Measurements from ENCODE around the gene AGBL4. TPM values are rescaled to one million over a fixed set of nuclear protein-coding genes. Genes with fewer than 3 reads are reported as not detected.

Gene AGBL4
- total RNA-seq, 6 experiments from 2014 or later = 0.06 to 1.8 (median 0.93) TPM

DNA sequence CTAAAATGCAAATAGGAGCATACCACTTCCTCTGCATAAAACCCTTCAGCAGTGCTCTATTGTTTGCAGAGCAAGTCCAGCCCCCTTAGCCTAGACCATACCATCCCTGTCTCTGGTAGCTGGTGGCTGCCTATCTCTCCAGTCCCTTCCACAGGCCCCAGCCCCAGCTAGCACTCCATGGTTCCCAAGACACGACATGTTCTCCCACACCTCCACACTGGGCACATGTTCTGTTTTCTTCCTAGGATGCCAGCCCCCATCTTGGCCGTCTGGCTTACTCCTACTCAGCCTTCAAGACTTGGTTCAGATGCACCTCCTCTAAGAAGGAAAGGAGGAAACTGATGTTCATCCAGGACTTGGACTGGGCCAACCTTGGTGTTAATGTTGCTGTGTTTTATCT is 1355.4 kb downstream of the AGBL4 start:
- no peak for ATAC-seq
- intact Hi-C loops (cut with DNase I) = no loop called here
- 59% methylated on average over 2 of the region's 2 CpGs for WGBS (ENCODE audit: insufficient coverage, low coverage, low lambda C conversion rate, missing lambda C conversion rate)
- H3K27ac ChIP-seq = no peak overlapping the region
- no peak overlapping the region for H3K4me3 ChIP-seq
- no peaks in the 10 kb centered on the region for H3K27me3 ChIP-seq
- no peak for DNase-seq
- peaks cover 0 to 32% (median 5%) of the 10 kb centered on the region in 4 donors for H3K4me1 ChIP-seq
- H3K36me3 ChIP-seq = no peaks in the 10 kb centered on the region
- no peak for TF ChIP-seq POLR2A (IDR thresholded peaks at IDR 0.05)
- TF ChIP-seq, protein P1, sequence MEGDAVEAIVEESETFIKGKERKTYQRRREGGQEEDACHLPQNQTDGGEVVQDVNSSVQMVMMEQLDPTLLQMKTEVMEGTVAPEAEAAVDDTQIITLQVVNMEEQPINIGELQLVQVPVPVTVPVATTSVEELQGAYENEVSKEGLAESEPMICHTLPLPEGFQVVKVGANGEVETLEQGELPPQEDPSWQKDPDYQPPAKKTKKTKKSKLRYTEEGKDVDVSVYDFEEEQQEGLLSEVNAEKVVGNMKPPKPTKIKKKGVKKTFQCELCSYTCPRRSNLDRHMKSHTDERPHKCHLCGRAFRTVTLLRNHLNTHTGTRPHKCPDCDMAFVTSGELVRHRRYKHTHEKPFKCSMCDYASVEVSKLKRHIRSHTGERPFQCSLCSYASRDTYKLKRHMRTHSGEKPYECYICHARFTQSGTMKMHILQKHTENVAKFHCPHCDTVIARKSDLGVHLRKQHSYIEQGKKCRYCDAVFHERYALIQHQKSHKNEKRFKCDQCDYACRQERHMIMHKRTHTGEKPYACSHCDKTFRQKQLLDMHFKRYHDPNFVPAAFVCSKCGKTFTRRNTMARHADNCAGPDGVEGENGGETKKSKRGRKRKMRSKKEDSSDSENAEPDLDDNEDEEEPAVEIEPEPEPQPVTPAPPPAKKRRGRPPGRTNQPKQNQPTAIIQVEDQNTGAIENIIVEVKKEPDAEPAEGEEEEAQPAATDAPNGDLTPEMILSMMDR (IDR thresholded peaks at IDR 0.05) = no peak
- no peaks in the 10 kb centered on the region for H3K9me3 ChIP-seq

DNA sequence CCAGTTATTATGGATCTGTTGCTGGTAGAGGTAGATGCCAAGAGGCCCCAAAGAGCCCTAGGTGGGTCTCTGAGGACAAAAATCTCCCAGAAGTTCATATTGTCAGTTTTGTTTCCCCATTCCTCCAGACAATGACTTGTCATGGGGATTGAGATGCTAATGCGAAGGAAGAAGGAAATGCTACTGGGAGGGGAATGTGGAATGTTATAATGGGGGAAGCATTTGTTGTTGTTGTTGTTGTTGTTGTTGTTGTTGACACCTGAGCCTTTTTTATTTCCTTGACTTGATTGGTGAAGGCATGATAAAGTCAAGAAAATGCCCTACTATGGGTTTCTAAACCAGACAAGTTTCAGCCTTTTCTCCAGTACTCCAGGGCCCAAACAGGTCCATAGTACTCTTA is 1356.0 kb downstream of the AGBL4 start:
- no peaks in the 10 kb centered on the region for H3K9me3 ChIP-seq
- intact Hi-C loops (cut with DNase I) = no loop called here
- DNase-seq (no peak), ATAC-seq (no peak)
- H3K27me3 ChIP-seq = no peaks in the 10 kb centered on the region
- TF ChIP-seq POLR2A (IDR thresholded peaks at IDR 0.05) = no peak
- TF ChIP-seq, protein P1 (IDR thresholded peaks at IDR 0.05) = no peak
- no peaks in the 10 kb centered on the region for H3K36me3 ChIP-seq
- WGBS (ENCODE audit: insufficient coverage, low coverage, low lambda C conversion rate, missing lambda C conversion rate) = 64% methylated on average over 1 of the region's 1 CpG
- H3K4me3 ChIP-seq = no peak overlapping the region
- no peak overlapping the region for H3K27ac ChIP-seq
- H3K4me1 ChIP-seq = peaks cover 0 to 32% (median 5%) of the 10 kb centered on the region in 4 donors

DNA sequence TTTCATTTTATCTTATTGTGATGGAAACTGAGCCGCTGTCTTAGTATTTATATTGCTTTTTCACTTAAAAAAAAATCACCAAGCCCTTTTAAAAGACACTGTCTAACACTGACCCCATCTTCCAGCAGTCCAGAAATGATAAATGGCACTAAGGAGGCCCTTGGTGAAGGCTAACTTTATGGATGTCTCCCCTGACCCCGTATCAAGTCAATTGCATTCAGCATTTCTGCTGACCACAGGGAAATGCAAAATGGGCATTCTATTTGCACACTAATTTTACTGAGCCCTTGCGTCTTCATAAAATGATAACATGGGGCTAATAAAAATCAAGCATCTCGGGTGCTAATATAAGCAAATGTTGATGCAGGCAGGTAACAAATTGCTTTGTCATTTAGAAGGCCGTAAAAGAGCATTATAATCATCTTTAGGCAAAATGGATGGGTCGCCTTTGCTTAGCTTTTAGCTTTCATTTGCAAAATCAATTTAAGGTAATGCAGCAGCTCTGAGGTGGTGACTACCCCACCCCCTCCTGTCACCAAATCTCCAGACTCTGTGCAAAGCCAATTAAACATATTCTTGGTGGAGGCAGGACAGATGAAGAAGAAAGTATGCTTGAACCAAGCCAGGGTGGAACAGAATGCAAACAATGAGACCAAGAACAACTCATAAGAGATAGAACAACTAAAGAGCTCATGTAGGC is 1357.9 kb downstream of the AGBL4 start:
- intact Hi-C loops (cut with DNase I) = no loop called here
- no peak overlapping the region for H3K4me3 ChIP-seq
- no peaks in the 10 kb centered on the region for H3K9me3 ChIP-seq
- no peaks in the 10 kb centered on the region for H3K27me3 ChIP-seq
- no peaks in the 10 kb centered on the region for H3K36me3 ChIP-seq
- WGBS (ENCODE audit: insufficient coverage, low coverage, low lambda C conversion rate, missing lambda C conversion rate) = 78% methylated on average over 6 of the region's 6 CpGs
- H3K4me1 ChIP-seq = peaks cover 0 to 18% (median 3%) of the 10 kb centered on the region in 4 donors
- TF ChIP-seq, protein P1 (IDR thresholded peaks at IDR 0.05) = no peak
- TF ChIP-seq POLR2A (IDR thresholded peaks at IDR 0.05) = no peak
- DNase-seq (no peak), ATAC-seq (no peak)
- no peak overlapping the region for H3K27ac ChIP-seq

DNA sequence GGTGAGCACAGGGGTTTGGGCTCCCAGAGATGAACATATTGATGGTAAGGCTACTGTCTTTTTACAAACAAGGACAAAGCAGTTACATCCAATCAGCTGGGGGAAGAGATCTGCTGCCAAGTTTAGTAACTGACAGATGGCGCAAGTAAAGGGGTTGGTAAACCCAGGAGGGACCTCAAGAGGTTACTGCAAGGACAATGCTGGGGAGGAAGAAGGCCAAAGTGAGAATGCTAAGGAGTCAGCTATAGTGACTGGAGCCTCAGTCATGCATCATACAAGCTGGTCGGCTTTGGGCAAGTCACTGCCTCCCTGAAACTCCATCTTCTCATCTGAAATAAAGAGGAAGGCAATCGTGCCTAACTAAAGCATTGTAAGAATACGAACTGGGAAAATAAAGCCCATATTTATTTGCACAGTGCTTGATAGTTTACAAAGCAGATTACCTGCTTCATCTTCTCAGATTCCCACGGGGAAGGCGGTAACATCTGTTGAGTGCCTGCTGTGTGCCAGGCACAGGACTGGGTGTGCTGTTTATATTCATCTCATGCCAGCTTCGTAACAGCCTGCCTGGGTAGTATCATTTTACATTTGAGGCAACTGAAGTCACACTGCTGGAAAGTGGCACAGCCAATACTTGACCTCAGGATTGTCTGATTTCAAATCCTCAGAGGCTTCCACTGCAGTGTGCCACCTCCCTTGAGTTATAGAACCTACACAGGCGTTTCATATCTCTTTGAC is 1361.9 kb downstream of the AGBL4 start:
- H3K4me3 ChIP-seq = no peak overlapping the region
- no peaks in the 10 kb centered on the region for H3K36me3 ChIP-seq
- no peak for DNase-seq
- H3K4me1 ChIP-seq = peaks cover 0 to 8% (median 0%) of the 10 kb centered on the region in 4 donors
- H3K27me3 ChIP-seq = no peaks in the 10 kb centered on the region
- H3K9me3 ChIP-seq = no peaks in the 10 kb centered on the region
- ATAC-seq = no peak
- TF ChIP-seq POLR2A (IDR thresholded peaks at IDR 0.05) = no peak
- TF ChIP-seq, protein P1 (IDR thresholded peaks at IDR 0.05) = no peak
- H3K27ac ChIP-seq = no peak overlapping the region
- intact Hi-C loops (cut with DNase I) = no loop called here
- 58% methylated on average over 7 of the region's 8 CpGs for WGBS (ENCODE audit: insufficient coverage, low coverage, low lambda C conversion rate, missing lambda C conversion rate)
